Stimulated activated CD4-positive, alpha-beta T cell treated with anti-CD3 and anti-CD28 coated beads, Interleukin-4, amount 100 ng/mL, for 1 hour (primary cell): ENCODE results near the gene ERC2.

Experiments
- DNase-seq: peaks from one replicate; pipeline ENCODE4 v3.0.0-alpha.2; 2020

ERC2 gene

GRCh38 chr3:56233742-56234141, 234.5 kb downstream of the ERC2 start:
- DNase-seq = no peak

GRCh38 chr3:56229311-56229710, 239.0 kb downstream of the ERC2 start:
- no peak for DNase-seq

GRCh38 chr3:56222866-56223265, 245.4 kb downstream of the ERC2 start:
- no peak for DNase-seq

- DNase-seq = no peak
These were observed 248.1 kb downstream of the ERC2 start for GRCh38 chr3:56219894-56220805.

- no peak for DNase-seq
These were observed 258.1 kb downstream of the ERC2 start for GRCh38 chr3:56209982-56210751.

- no peak for DNase-seq
These were observed 260.3 kb downstream of the ERC2 start for GRCh38 chr3:56207922-56208321.

- DNase-seq = no peak
These were observed 262.9 kb downstream of the ERC2 start for GRCh38 chr3:56205406-56205805.

GRCh38 chr3:56202997-56203396, 265.3 kb downstream of the ERC2 start:
- DNase-seq = no peak

- no peak for DNase-seq
These were observed 266.9 kb downstream of the ERC2 start for GRCh38 chr3:56201407-56201806.

- no peak for DNase-seq
These were observed 268.0 kb downstream of the ERC2 start for GRCh38 chr3:56200251-56200650.

- no peak for DNase-seq
These were observed 270.3 kb downstream of the ERC2 start for GRCh38 chr3:56197991-56198390.

- DNase-seq = no peak
These were observed 270.9 kb downstream of the ERC2 start for GRCh38 chr3:56197259-56197965.

- DNase-seq = no peak
These were observed 271.6 kb downstream of the ERC2 start for GRCh38 chr3:56196700-56197099.

GRCh38 chr3:56193519-56193918, 274.7 kb downstream of the ERC2 start:
- DNase-seq = no peak

GRCh38 chr3:56192001-56192400, 276.3 kb downstream of the ERC2 start:
- no peak for DNase-seq

GRCh38 chr3:56190771-56191305, 277.4 kb downstream of the ERC2 start:
- no peak for DNase-seq

GRCh38 chr3:56190130-56190529, 278.1 kb downstream of the ERC2 start:
- no peak for DNase-seq

GRCh38 chr3:56189536-56189935, 278.7 kb downstream of the ERC2 start:
- no peak for DNase-seq

- no peak for DNase-seq
These were observed 280.1 kb downstream of the ERC2 start for GRCh38 chr3:56188201-56188600.

- no peak for DNase-seq
These were observed 281.2 kb downstream of the ERC2 start for GRCh38 chr3:56187051-56187450.

- no peak for DNase-seq
These were observed 282.4 kb downstream of the ERC2 start for GRCh38 chr3:56185827-56186226.

GRCh38 chr3:56183529-56183928, 284.7 kb downstream of the ERC2 start:
- DNase-seq = no peak

GRCh38 chr3:56180433-56180832, 287.8 kb downstream of the ERC2 start:
- no peak for DNase-seq
